NT2/D1 (cell line): ENCODE results near the gene CSAD.

Source experiments
- SUZ12 ChIP-seq: IDR thresholded peaks from 2 replicates; pipeline ENCODE4 v1.6.1; 2011; ENCODE audit not compliant: insufficient read length, insufficient read depth; ENCODE audit errors: extremely low read depth
- YY1 ChIP-seq: IDR thresholded peaks from 2 replicates; pipeline ENCODE4 v1.6.1; 2011; ENCODE audit not compliant: insufficient read length, insufficient read depth
- ZNF274 ChIP-seq: IDR thresholded peaks from 2 replicates; pipeline ENCODE4 v1.6.1; 2011; ENCODE audit warnings: mild to moderate bottlenecking, low read depth, low read length

- TF ChIP-seq YY1 (no peak), ZNF274 (no peak), SUZ12 (no peak)
Observed at GRCh38 chr12:53115112-53115890, 65.4 kb downstream of the CSAD start.
